Activated naive CD4-positive, alpha-beta T cell treated with anti-CD3 and anti-CD28 coated beads, Interleukin-2, amount 10 ng/mL, durations not matched to agents 7 days and 5 days (primary cell): ENCODE results near the gene HIP1R.
"Not testable (repeated sequence)": the region's sequence is repeated elsewhere in the genome, so short reads cannot be mapped to it uniquely, and the experiment has no call there.

ENCODE experiments used
- CTCF ChIA-PET: fragments of 350-600 bp; sonication (Branson Sonifier 250); formaldehyde crosslinking; loops from one replicate; lab custom pipeline; 2021; ENCODE audit warnings: antibody characterized with exemption; lab: Charles Lee
- DNase-seq: peaks from one replicate; pipeline ENCODE4 v3.0.0-alpha.2; 2020
- H3K27ac Mint-ChIP-seq: one replicate; pipeline ENCODE4 v1.8.0; 2021; ENCODE audit warnings: mild to moderate bottlenecking, moderate library complexity, mixed read lengths
- H3K27me3 Mint-ChIP-seq: one replicate; pipeline ENCODE4 v1.8.0; 2021; ENCODE audit warnings: mild to moderate bottlenecking, mixed read lengths
- H3K36me3 Mint-ChIP-seq: one replicate; pipeline ENCODE4 v1.8.0; 2021; ENCODE audit warnings: mixed read lengths
- H3K4me1 Mint-ChIP-seq: one replicate; pipeline ENCODE4 v1.8.0; 2021; ENCODE audit warnings: mixed read lengths
- H3K4me3 Mint-ChIP-seq: one replicate; pipeline ENCODE4 v1.8.0; 2021; ENCODE audit warnings: mild to moderate bottlenecking, moderate library complexity, mixed read lengths
- H3K9me3 Mint-ChIP-seq: one replicate; pipeline ENCODE4 v1.8.0; 2021; ENCODE audit warnings: mixed read lengths

The HIP1R gene

GRCh38 chr12:122875590-122876220 is 40.4 kb downstream of the HIP1R start:
- Mint-ChIP-seq H3K36me3 (peaks cover 41% of the 10 kb centered on the region), H3K4me3 (no peak overlapping the region), H3K9me3 (no peaks in the 10 kb centered on the region), H3K27ac (peak overlapping the region; percentile 61), H3K4me1 (peaks cover 91% of the 10 kb centered on the region), H3K27me3 (peaks cover 20% of the 10 kb centered on the region)
- CTCF ChIA-PET, result interaction anchor here (0.9 kb wide), 1 partner anchor 77 kb away, joined by 3 read pairs; no protein-coding TSS in a partner anchor
- peak; percentile 23 for DNase-seq

GRCh38 chr12:122876281-122876680 is 41.0 kb downstream of the HIP1R start:
- H3K9me3 Mint-ChIP-seq, H3K4me3 Mint-ChIP-seq: not testable (repeated sequence)
- DNase-seq, result peak; percentile 10
- peaks cover 22% of the 10 kb centered on the region for H3K27me3 Mint-ChIP-seq
- H3K27ac Mint-ChIP-seq, result peak overlapping the region; percentile 61
- peaks cover 44% of the 10 kb centered on the region for H3K36me3 Mint-ChIP-seq
- CTCF ChIA-PET, result interaction anchor here (0.9 kb wide), 1 partner anchor 76 kb away, joined by 3 read pairs; no protein-coding TSS in a partner anchor
- H3K4me1 Mint-ChIP-seq, result peaks cover 91% of the 10 kb centered on the region

GRCh38 chr12:122876731-122877130 is 41.5 kb downstream of the HIP1R start:
- peaks cover 90% of the 10 kb centered on the region for H3K4me1 Mint-ChIP-seq
- peaks cover 22% of the 10 kb centered on the region for H3K27me3 Mint-ChIP-seq
- no peak for DNase-seq
- peaks cover 43% of the 10 kb centered on the region for H3K36me3 Mint-ChIP-seq
- CTCF ChIA-PET, result interaction anchor here (0.9 kb wide), 1 partner anchor 76 kb away, joined by 3 read pairs; no protein-coding TSS in a partner anchor
- H3K27ac Mint-ChIP-seq, result no peak overlapping the region
- no peak overlapping the region for H3K4me3 Mint-ChIP-seq
- no peaks in the 10 kb centered on the region for H3K9me3 Mint-ChIP-seq

GRCh38 chr12:122878780-122879612 is 43.7 kb downstream of the HIP1R start:
- no peak overlapping the region for H3K4me3 Mint-ChIP-seq
- peaks cover 35% of the 10 kb centered on the region for H3K36me3 Mint-ChIP-seq
- peaks cover 85% of the 10 kb centered on the region for H3K4me1 Mint-ChIP-seq
- DNase-seq, result no peak
- H3K9me3 Mint-ChIP-seq, result peaks cover 2% of the 10 kb centered on the region
- no peak overlapping the region for H3K27ac Mint-ChIP-seq
- peaks cover 27% of the 10 kb centered on the region for H3K27me3 Mint-ChIP-seq
- CTCF ChIA-PET, result interaction anchor here (1.5 to 4.1 kb wide), 3 partner anchors 18 to 74 kb away, joined by 5 to 35 read pairs (median 7); no protein-coding TSS in a partner anchor

- Mint-ChIP-seq H3K27me3 (peaks cover 27% of the 10 kb centered on the region), H3K9me3 (peaks cover 2% of the 10 kb centered on the region), H3K36me3 (peaks cover 36% of the 10 kb centered on the region), H3K27ac (peak overlapping the region; percentile 20), H3K4me1 (peaks cover 87% of the 10 kb centered on the region), H3K4me3 (no peak overlapping the region)
- CTCF ChIA-PET, result interaction anchor here (0.7 to 4.1 kb wide), 8 partner anchors 9 to 94 kb away, joined by 3 to 35 read pairs (median 4); partner anchors contain the start of gene OGFOD2
- no peak for DNase-seq
These were observed 45.0 kb downstream of the HIP1R start for GRCh38 chr12:122880155-122880667.

- Mint-ChIP-seq H3K4me1 (peaks cover 83% of the 10 kb centered on the region), H3K27me3 (peaks cover 27% of the 10 kb centered on the region), H3K36me3 (peaks cover 36% of the 10 kb centered on the region), H3K9me3 (peaks cover 2% of the 10 kb centered on the region), H3K4me3 (no peak overlapping the region), H3K27ac (no peak overlapping the region)
- CTCF ChIA-PET, result interaction anchor here (0.7 to 4.1 kb wide), 9 partner anchors 9 to 94 kb away, joined by 3 to 35 read pairs (median 5); partner anchors contain the start of gene OGFOD2
- DNase-seq, result no peak
These were observed 45.4 kb downstream of the HIP1R start for GRCh38 chr12:122880668-122881067.

GRCh38 chr12:122882908-122883558 is 47.8 kb downstream of the HIP1R start:
- Mint-ChIP-seq H3K27ac (no peak overlapping the region), H3K36me3 (peaks cover 33% of the 10 kb centered on the region), H3K4me3 (no peak overlapping the region), H3K9me3 (peaks cover 2% of the 10 kb centered on the region), H3K27me3 (peaks cover 23% of the 10 kb centered on the region), H3K4me1 (peaks cover 82% of the 10 kb centered on the region)
- CTCF ChIA-PET, result interaction anchor here (0.7 to 4.1 kb wide), 5 partner anchors 11 to 89 kb away, joined by 4 to 35 read pairs (median 9); no protein-coding TSS in a partner anchor
- no peak for DNase-seq

- peaks cover 14% of the 10 kb centered on the region for H3K27me3 Mint-ChIP-seq
- peaks cover 2% of the 10 kb centered on the region for H3K9me3 Mint-ChIP-seq
- CTCF ChIA-PET, result no interaction called here
- peaks cover 82% of the 10 kb centered on the region for H3K4me1 Mint-ChIP-seq
- no peak overlapping the region for H3K4me3 Mint-ChIP-seq
- H3K27ac Mint-ChIP-seq, result no peak overlapping the region
- H3K36me3 Mint-ChIP-seq, result peaks cover 31% of the 10 kb centered on the region
- DNase-seq, result no peak
These were observed 49.0 kb downstream of the HIP1R start for GRCh38 chr12:122884091-122884826.

- peaks cover 2% of the 10 kb centered on the region for H3K9me3 Mint-ChIP-seq
- H3K4me1 Mint-ChIP-seq, result peaks cover 83% of the 10 kb centered on the region
- no peak for DNase-seq
- no peak overlapping the region for H3K4me3 Mint-ChIP-seq
- H3K27ac Mint-ChIP-seq, result no peak overlapping the region
- CTCF ChIA-PET, result no interaction called here
- peaks cover 12% of the 10 kb centered on the region for H3K27me3 Mint-ChIP-seq
- H3K36me3 Mint-ChIP-seq, result peaks cover 27% of the 10 kb centered on the region
These were observed 49.6 kb downstream of the HIP1R start for GRCh38 chr12:122884860-122885259.

- peaks cover 14% of the 10 kb centered on the region for H3K36me3 Mint-ChIP-seq
- peaks cover 81% of the 10 kb centered on the region for H3K4me1 Mint-ChIP-seq
- no peak for DNase-seq
- H3K27ac Mint-ChIP-seq, result peak overlapping the region; percentile 43
- peaks cover 5% of the 10 kb centered on the region for H3K27me3 Mint-ChIP-seq
- no peak overlapping the region for H3K4me3 Mint-ChIP-seq
- CTCF ChIA-PET, result interaction anchor here (0.6 to 1.6 kb wide), 2 partner anchors 17 to 25 kb away, joined by 3 to 4 read pairs; no protein-coding TSS in a partner anchor
- peaks cover 2% of the 10 kb centered on the region for H3K9me3 Mint-ChIP-seq
These were observed 50.9 kb downstream of the HIP1R start for GRCh38 chr12:122886161-122886560.

GRCh38 chr12:122886851-122887818 is 51.9 kb downstream of the HIP1R start:
- H3K36me3 Mint-ChIP-seq, result peaks cover 13% of the 10 kb centered on the region

GRCh38 chr12:122887819-122888212 is 52.6 kb downstream of the HIP1R start:
- peaks cover 83% of the 10 kb centered on the region for H3K4me1 Mint-ChIP-seq
- peak overlapping the region; percentile 65 for H3K4me3 Mint-ChIP-seq
- H3K36me3 Mint-ChIP-seq, result peaks cover 16% of the 10 kb centered on the region
- DNase-seq, result no peak
- H3K27ac Mint-ChIP-seq, result peak overlapping the region; percentile 96
- H3K9me3 Mint-ChIP-seq, result peaks cover 2% of the 10 kb centered on the region
- CTCF ChIA-PET, result interaction anchor here (0.9 to 3.2 kb wide), 4 partner anchors 10 to 59 kb away, joined by 3 to 17 read pairs (median 4); no protein-coding TSS in a partner anchor
- H3K27me3 Mint-ChIP-seq, result peaks cover 5% of the 10 kb centered on the region

More at GRCh38 chr12:122886851-122887818, 51.9 kb downstream of the HIP1R start:
- peaks cover 2% of the 10 kb centered on the region for H3K9me3 Mint-ChIP-seq
- H3K27ac Mint-ChIP-seq, result peak overlapping the region; percentile 96
- peaks cover 84% of the 10 kb centered on the region for H3K4me1 Mint-ChIP-seq
- CTCF ChIA-PET, result interaction anchor here (0.9 to 3.2 kb wide), 5 partner anchors 11 to 60 kb away, joined by 3 to 17 read pairs (median 4); no protein-coding TSS in a partner anchor
- H3K27me3 Mint-ChIP-seq, result peaks cover 5% of the 10 kb centered on the region
- peak overlapping the region; percentile 35 for H3K4me3 Mint-ChIP-seq
- peak; percentile 66 for DNase-seq
